ENCODE data around the gene EEA1. TPM values are rescaled to one million over a fixed set of nuclear protein-coding genes. Genes with fewer than 3 reads are reported as not detected.

Gene EEA1
- total and polyA plus RNA-seq, 2 of the 4 experiments (the other 2 are of a cell fraction) = 4.6 to 12.5 TPM

- DNase-seq = no peak
- POLR2A ChIA-PET (ENCODE audit: unreplicated experiment) = no interaction called here
Observed at GRCh38 chr12:92778525-92778924, 150.6 kb downstream of the EEA1 start.

More at GRCh38 chr12:92778525-92778924, 150.6 kb downstream of the EEA1 start:
- no peaks in the 10 kb centered on the region for H3K9me1 ChIP-seq (ENCODE audit: insufficient read depth, low read length)
- no peak overlapping the region for H3K4me2 ChIP-seq (ENCODE audit: low read depth, low read length)
- no peak overlapping the region for H3K56ac ChIP-seq (ENCODE audit: extremely low read depth, insufficient read depth, low read length)
- no peak overlapping the region for H3K14ac ChIP-seq (replicated peaks; ENCODE audit: low read depth, low read length)
- no peaks in the 10 kb centered on the region for H4K20me1 ChIP-seq (ENCODE audit: insufficient read depth, low read length)
- H2AK5ac ChIP-seq (ENCODE audit: low read depth, low read length) = no peak overlapping the region
- TF ChIP-seq RCOR1 (IDR thresholded peaks at IDR 0.05; ENCODE audit: insufficient replicate concordance, low read length) (no peak), CHD1 (IDR thresholded peaks at IDR 0.05; ENCODE audit: low read depth, low read length) (no peak), NFE2L2 (IDR thresholded peaks at IDR 0.05; ENCODE audit: low read depth, low read length) (no peak), MAFK (IDR thresholded peaks at IDR 0.05; ENCODE audit: low read depth, low read length) (no peak), MXI1 (IDR thresholded peaks at IDR 0.05; ENCODE audit: borderline replicate concordance, low read depth, low read length) (no peak), FOS (IDR thresholded peaks at IDR 0.05; ENCODE audit: low read depth, low read length) (no peak), ELK1 (IDR thresholded peaks at IDR 0.05; ENCODE audit: borderline replicate concordance, low read depth, low read length) (no peak), CTCF (conservative IDR thresholded peaks at IDR 0.05; ENCODE audit: low read depth, low read length) (no peak), MAZ (IDR thresholded peaks at IDR 0.05; ENCODE audit: borderline replicate concordance, low read depth, low read length) (no peak), SMC3 (IDR thresholded peaks at IDR 0.05; ENCODE audit: low read depth, low read length) (no peak), RAD21 (IDR thresholded peaks at IDR 0.05; ENCODE audit: low read length) (no peak), POLR2A (IDR thresholded peaks at IDR 0.05; ENCODE audit: low read depth, low read length) (no peak), USF2 (IDR thresholded peaks at IDR 0.05; ENCODE audit: low read depth, low read length) (no peak), BHLHE40 (IDR thresholded peaks at IDR 0.05; ENCODE audit: low read depth, low read length) (no peak), CEBPB (IDR thresholded peaks at IDR 0.05; ENCODE audit: low read depth, low read length) (no peak), RFX5 (IDR thresholded peaks at IDR 0.05; ENCODE audit: low read depth, low read length) (no peak)
- no peak overlapping the region for H4K91ac ChIP-seq (ENCODE audit: insufficient read depth, low read depth, low read length)
- BruUV-seq (replicated peaks) = no TSS peak
- H3K23ac ChIP-seq (ENCODE audit: low read depth, low read length) = no peak overlapping the region
- H2BK5ac ChIP-seq (ENCODE audit: low read depth, low read length, poor library complexity, severe bottlenecking) = no peak overlapping the region
- dilution Hi-C loops (cut with HindIII; ENCODE audit: low sequenced_read_pairs, unreplicated experiment) = no loop called here
- H2AK9ac ChIP-seq (replicated peaks; ENCODE audit: low read depth, low read length, poor library complexity) = no peak overlapping the region
- peaks cover 3% of the 10 kb centered on the region for H3K4me1 ChIP-seq (ENCODE audit: control insufficient read depth, insufficient read depth, low read length)
- no peak overlapping the region for H2BK15ac ChIP-seq (ENCODE audit: low read depth, low read length)
- no peak overlapping the region for H2AFZ ChIP-seq (replicated peaks; ENCODE audit: low read length, poor library complexity)
- H3K79me1 ChIP-seq (ENCODE audit: low read depth in 1 of 2, low read length in 2 of 2) = peaks cover 0 to 9% of the 10 kb centered on the region in 2 experiments; a peak in 1 of 4 replicates
- H2BK20ac ChIP-seq (ENCODE audit: low read depth, low read length) = no peak overlapping the region
- H4K8ac ChIP-seq (ENCODE audit: low read depth in 2 of 2, low read length in 2 of 2) = no peak overlapping the region
- H2BK120ac ChIP-seq (ENCODE audit: low read depth, low read length) = no peak overlapping the region
- CTCF ChIA-PET = no interaction called here
- peaks cover 20% of the 10 kb centered on the region for H3K36me3 ChIP-seq (ENCODE audit: control insufficient read depth, insufficient read depth, low read length)
- H3K27ac ChIP-seq (ENCODE audit: insufficient read depth, low read length) = no peak overlapping the region
- no peaks in the 10 kb centered on the region for H3K27me3 ChIP-seq (ENCODE audit: control insufficient read depth, insufficient read depth, low read length)
- no peak overlapping the region for H3K4me3 ChIP-seq (ENCODE audit: insufficient read depth, low read depth, low read length)
- no peak overlapping the region for H3K18ac ChIP-seq (ENCODE audit: low read depth, low read length)
- in situ Hi-C loops (cut with MboI; ENCODE audit: low sequenced_read_pairs) = loop anchor here (25.0 kb wide), 1 partner anchor 634 kb away; no protein-coding TSS in a partner anchor
- H3K9me3 ChIP-seq (ENCODE audit: control insufficient read depth, insufficient read depth, low read length) = no peaks in the 10 kb centered on the region
- ATAC-seq (ENCODE audit: low read depth) = no peak
- no peak overlapping the region for H4K5ac ChIP-seq (ENCODE audit: low read depth, low read length)
- WGBS, 2 experiments (ENCODE audit: extremely low coverage in 2 of 2, insufficient read length in 1 of 2) = no CpG with 5 or more reads among the region's 3 CpGs
- H3K4ac ChIP-seq (ENCODE audit: low read depth, low read length) = no peak overlapping the region
- no peak overlapping the region for H3K9ac ChIP-seq (ENCODE audit: low read depth, low read length)
- intact Hi-C loops (cut with micrococcal nuclease) = no loop called here
